GM18507 (cell line): ENCODE measurements around the gene CD4.

Source experiments
- DNase-seq: peaks from one replicate; pipeline ENCODE4 v3.0.0; 2011; ENCODE audit warnings: low read depth; ENCODE audit not compliant: insufficient read length; ENCODE audit errors: extremely low spot score
- FAIRE-seq: peaks from 2 replicates; lab custom pipeline; 2011; peaks lifted over from hg19 to GRCh38; lab: Jason Lieb, UNC

The CD4 gene

GRCh38 chr12:6795088-6795487 is 5.8 kb downstream of the CD4 start:
- no peak for DNase-seq
- FAIRE-seq = no peak

DNA sequence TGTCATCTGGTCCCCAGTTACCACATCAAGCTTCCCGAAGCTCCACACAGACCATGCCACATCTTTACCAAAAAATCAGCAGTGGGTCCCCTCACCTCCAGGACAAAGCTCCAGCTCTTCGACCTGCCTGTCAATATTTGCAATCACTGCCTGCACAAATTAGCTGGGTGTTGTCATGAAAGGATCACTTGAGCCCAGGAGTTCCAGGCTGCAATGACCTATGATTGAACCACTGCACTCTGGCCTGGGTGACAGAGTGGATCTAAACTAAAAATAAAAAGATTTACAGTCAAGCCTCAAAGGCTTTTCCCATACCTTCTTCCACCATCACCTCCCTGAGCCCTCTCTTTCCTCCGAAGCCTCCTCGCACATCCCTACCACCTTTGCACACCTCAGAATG is 7.2 kb downstream of the CD4 start:
- no peak for DNase-seq

DNA sequence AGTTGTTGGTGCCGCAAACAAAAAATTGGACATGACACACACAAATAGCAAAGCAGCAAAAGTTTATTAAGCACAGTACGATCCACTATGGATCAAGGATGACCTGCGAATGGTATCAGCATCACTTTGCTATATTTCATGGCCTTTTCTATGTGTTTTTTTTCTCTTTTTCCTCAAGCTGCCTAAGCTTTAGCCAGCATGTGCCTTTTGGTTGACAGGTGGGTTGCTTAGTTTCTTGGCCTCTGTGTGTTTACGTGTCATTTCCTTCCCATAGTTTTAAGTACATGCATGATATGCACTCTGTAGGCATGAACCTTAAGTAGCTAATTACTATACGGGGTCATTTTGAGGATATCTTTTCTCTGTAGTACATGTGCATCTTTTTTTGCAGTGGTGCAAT is 9.8 kb downstream of the CD4 start:
- DNase-seq (no peak), FAIRE-seq (no peak)

More for the DNA sequence above, 7.2 kb downstream of the CD4 start:
- FAIRE-seq = no peak

DNA sequence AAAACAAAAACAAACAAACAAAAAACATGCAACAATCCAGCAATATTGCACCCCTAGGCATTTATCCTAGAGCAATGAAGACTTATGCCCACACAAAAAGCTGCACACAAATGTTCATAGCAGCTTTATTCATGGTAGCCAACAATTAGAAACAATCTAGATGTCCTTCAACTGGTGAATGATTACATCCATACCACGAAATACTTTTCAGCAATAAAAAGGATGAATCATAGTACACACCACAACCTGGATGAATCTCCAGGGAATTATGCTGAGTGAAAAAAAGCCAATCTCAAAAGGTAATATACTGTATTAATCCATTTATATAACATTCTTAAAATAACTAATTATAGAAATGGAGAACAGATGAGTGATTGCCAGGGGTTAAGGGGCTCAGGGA is 17.8 kb downstream of the CD4 start:
- FAIRE-seq (no peak), DNase-seq (no peak)

- no peak for FAIRE-seq
Observed at GRCh38 chr12:6809056-6809455, 19.7 kb downstream of the CD4 start.

GRCh38 chr12:6810758-6811157 is 21.4 kb downstream of the CD4 start:
- FAIRE-seq = no peak
- no peak for DNase-seq

More at GRCh38 chr12:6809056-6809455, 19.7 kb downstream of the CD4 start:
- no peak for DNase-seq

- FAIRE-seq (no peak), DNase-seq (no peak)
Observed at GRCh38 chr12:6813363-6813762, 24.0 kb downstream of the CD4 start.

DNA sequence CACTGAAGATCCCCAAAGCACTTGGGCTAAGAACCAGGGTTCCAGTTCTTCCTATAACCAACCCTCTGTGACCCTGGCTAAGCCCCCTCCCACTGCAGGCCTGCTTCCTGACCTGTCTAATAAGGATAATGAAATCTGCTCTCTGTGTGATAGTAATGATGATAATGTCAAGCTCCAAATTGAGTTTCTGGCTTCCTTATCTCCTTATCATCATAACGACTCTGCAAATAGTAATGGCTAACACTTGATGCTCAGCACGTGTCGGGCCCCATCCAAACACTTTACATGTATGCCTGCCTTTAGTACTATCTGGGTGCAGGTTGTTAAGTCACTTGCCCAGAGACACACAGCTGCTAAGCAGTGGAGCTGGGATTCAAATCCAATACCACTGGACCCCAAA is 27.3 kb downstream of the CD4 start:
- DNase-seq (no peak), FAIRE-seq (no peak)

GRCh38 chr12:6817098-6817497 is 27.8 kb downstream of the CD4 start:
- DNase-seq = no peak
- FAIRE-seq = no peak

DNA sequence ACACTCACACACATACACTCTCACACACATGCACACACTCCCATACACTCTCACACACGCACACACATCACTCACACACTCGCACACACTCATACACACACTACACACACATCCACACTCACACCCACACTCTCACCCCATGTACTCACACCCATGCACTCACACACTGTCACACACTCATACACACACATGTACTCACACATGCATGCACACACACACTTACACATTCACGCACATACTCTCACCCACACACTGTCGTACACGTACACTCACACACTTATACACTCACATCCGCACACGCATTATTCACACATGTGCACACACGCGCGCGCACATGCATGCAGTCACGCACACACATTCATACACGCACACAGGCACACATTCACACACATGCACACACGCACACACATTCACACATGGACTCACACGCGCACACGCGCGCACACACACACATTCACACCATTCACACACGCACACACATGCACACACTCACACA is 28.4 kb downstream of the CD4 start:
- no peak for FAIRE-seq
- no peak for DNase-seq

GRCh38 chr12:6818222-6818621 is 28.9 kb downstream of the CD4 start:
- DNase-seq = no peak
- FAIRE-seq = no peak

- FAIRE-seq (no peak), DNase-seq (no peak)
Observed at GRCh38 chr12:6818645-6819044, 29.3 kb downstream of the CD4 start.

DNA sequence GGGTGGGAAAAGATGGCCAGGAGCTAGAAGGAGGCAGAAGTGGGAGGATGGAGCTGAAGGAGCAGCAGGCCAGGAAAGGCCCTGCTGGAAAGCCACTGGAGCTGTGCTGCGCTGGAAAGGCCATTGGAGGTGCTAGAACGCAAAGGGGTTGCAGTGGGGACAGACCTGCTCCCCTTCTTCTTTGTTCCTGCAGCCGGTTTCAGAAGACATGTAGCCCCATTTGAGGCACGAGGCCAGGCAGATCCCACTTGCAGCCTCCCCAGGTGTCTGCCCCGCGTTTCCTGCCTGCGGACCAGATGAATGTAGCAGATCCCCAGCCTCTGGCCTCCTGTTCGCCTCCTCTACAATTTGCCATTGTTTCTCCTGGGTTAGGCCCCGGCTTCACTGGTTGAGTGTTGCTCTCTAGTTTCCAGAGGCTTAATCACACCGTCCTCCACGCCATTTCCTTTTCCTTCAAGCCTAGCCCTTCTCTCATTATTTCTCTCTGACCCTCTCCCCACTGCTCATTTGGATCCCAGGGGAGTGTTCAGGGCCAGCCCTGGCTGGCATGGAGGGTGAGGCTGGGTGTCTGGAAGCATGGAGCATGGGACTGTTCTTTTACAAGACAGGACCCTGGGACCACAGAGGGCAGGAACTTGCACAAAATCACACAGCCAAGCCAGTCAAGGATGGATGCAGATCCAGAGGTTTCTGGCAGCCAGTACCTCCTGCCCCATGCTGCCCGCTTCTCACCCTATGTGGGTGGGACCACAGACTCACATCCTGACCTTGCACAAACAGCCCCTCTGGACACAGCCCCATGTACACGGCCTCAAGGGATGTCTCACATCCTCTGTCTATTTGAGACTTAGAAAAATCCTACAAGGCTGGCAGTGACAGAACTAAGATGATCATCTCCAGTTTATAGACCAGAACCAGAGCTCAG is 30.0 kb downstream of the CD4 start:
- no peak for FAIRE-seq
- no peak for DNase-seq

- no peak for DNase-seq
- FAIRE-seq = no peak
Observed at GRCh38 chr12:6820166-6820565, 30.8 kb downstream of the CD4 start.

DNA sequence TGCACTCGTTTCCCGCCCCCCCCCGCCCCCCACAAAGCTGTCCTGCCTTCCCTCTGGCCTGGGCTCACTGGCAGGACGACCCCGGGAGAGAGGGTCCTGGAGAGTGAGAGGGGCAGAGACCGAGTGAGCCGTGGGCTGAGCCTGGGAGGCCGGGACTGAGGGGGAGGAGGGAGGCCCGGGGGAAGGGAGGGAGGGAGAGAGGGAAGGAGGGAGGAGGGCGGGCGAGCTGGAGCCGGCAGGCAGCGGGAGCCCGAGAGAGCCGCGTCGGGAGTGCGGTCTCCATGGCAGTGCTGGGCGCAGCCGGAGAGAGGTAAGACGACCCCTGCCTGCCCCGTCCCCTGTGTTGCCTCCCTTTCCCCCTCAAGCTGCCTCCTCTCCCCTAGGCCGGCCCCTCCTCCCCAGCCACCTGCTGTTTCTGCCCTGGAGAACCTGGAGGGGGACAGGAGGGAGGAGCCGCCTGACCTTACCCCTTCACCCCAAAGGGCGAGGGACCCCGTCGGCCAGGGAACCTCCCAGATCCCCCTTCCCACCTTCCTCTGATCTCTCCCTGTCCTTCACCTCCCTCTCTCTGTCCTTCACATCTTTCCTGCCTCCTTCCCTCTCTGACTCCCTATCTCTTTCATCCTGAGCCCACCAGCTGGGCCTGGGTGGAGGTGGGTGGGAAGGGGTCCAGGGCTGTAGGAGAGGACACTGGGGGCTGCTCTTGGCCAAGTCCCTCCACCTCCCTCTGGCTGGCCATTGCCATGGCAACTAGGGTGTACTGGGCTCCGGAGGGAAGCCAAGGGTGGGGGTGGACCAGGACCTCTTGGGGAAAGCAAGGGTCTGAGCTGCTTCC is 32.5 kb downstream of the CD4 start, which contains the start of gene GPR162:
Gene GPR162, plus strand, starts transcription at position 231 of the 835 bp plus-strand sequence. CDS start 2,078 bp downstream, outside the sequence.
- FAIRE-seq = no peak
- no peak for DNase-seq

- DNase-seq (no peak), FAIRE-seq (no peak)
Observed at GRCh38 chr12:6822426-6823135, 33.3 kb downstream of the CD4 start.

DNA sequence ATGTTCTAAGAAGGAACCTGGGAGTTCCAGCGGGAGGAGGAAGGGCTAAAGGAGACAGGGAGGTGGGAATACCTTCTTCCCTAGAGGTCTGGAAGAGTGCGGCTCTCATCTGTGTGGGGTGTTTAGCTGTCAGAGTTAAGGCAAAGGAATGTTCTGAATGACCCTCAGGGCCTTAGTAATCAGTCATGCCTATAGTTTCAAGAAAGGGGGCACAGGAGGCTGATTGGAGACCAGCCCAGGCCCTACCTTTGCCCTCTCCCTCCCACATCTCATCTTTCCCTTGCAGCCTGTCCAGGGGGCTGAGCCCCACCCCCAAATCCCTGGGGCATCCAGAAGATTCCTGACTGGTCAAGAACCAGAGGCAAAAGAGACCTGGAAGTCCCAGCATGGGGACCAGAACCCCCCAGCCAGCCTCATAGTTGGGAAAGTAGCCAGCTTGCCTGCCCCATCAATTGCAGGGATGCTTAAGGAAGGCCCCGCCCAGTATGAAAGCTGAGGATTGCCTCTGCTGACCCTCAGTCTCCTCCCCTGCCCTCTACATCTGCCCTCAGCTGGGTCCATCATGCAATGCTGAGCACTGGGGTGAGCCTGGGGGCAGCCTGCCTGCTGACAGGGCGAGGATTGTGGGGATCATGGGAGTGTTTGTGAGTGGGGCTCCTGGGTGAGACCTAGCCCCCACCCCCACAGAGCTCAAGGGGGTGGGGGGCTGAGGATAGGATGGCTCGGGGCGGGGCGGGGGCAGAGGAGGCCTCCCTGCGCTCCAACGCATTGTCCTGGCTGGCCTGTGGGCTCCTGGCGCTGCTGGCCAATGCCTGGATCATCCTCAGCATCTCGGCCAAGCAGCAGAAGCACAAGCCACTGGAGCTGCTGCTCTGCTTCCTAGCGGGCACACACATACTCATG is 34.1 kb downstream of the CD4 start:
- FAIRE-seq = no peak
- no peak for DNase-seq

DNA sequence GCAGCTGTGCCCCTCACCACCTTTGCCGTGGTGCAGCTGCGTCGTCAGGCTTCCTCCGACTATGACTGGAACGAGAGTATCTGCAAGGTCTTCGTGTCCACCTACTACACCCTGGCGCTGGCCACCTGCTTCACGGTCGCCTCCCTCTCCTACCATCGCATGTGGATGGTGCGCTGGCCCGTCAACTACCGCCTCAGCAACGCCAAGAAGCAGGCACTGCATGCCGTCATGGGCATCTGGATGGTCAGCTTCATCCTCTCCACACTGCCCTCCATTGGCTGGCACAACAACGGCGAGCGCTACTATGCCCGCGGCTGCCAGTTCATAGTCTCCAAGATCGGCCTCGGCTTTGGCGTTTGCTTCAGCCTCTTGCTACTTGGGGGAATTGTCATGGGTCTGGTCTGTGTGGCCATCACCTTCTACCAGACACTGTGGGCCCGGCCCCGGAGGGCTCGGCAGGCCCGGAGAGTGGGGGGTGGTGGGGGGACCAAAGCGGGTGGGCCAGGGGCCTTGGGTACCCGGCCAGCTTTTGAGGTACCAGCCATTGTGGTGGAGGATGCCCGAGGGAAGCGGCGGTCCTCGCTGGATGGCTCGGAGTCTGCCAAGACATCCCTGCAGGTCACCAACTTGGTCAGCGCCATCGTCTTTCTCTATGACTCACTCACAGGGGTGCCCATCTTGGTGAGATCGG is 34.9 kb downstream of the CD4 start:
- FAIRE-seq (no peak), DNase-seq (no peak)
